SU-DHL-6 (cell line): Measurements from ENCODE around the gene SHISA9.

Source experiments
- H2AFZ ChIP-seq: fragments of 200-600 bp; sonication (generic); 2 replicates; pipeline ENCODE4 v1.6.1; 2014; ENCODE audit warnings: low read depth, mild to moderate bottlenecking, moderate library complexity, mixed read lengths, antibody characterized with exemption, low read length; ENCODE audit not compliant: severe bottlenecking
- H3F3A ChIP-seq: fragments of 200-600 bp; shearing (Covaris generic); 2 replicates; pipeline ENCODE4 v1.6.0; 2016; ENCODE audit warnings: antibody characterized with exemption, mild to moderate bottlenecking; ENCODE audit not compliant: insufficient read depth
- H3K27ac ChIP-seq: fragments of 200-600 bp; sonication (generic); 2 replicates; pipeline ENCODE4 v1.5.1; 2016; ENCODE audit warnings: low read depth, mild to moderate bottlenecking, low read length, moderate library complexity, mixed read lengths
- H3K27me3 ChIP-seq: fragments of 200-600 bp; sonication (generic), shearing (Covaris generic); 2 replicates; pipeline ENCODE4 v1.6.0; 2014; ENCODE audit warnings: mild to moderate bottlenecking, low read length
- H3K36me3 ChIP-seq: fragments of 200-600 bp; sonication (generic); 2 replicates; pipeline ENCODE4 v1.6.1; 2014; ENCODE audit warnings: mild to moderate bottlenecking, low read length, mixed read lengths
- H3K4me2 ChIP-seq: fragments of 300-600, 200-600 bp; shearing (Covaris generic), sonication (generic); 2 replicates; pipeline ENCODE4 v1.6.0; 2014; ENCODE audit warnings: low read length, low read depth, mild to moderate bottlenecking; ENCODE audit not compliant: poor library complexity, severe bottlenecking
- H3K4me3 ChIP-seq: fragments of 200-600 bp; sonication (generic); 2 replicates; pipeline ENCODE4 v1.5.1; 2014; ENCODE audit warnings: antibody characterized with exemption, low read length, mild to moderate bottlenecking, mixed read lengths; ENCODE audit not compliant: insufficient read depth, poor library complexity, severe bottlenecking
- H3K79me2 ChIP-seq: fragments of 200-600 bp; sonication (generic); 2 replicates; pipeline ENCODE4 v1.6.1; 2014; ENCODE audit warnings: mild to moderate bottlenecking, low read length, moderate library complexity; ENCODE audit not compliant: insufficient read depth
- H3K9ac ChIP-seq: fragments of 200-600 bp; sonication (generic); 2 replicates; pipeline ENCODE4 v1.7.0; 2014; ENCODE audit warnings: mild to moderate bottlenecking, low read length
- H3K9me2 ChIP-seq: fragments of 200-600 bp; sonication (generic); replicated peaks from 2 replicates; pipeline ENCODE4 v1.6.1; 2014; ENCODE audit warnings: low read length; ENCODE audit not compliant: insufficient read depth
- H3K9me3 ChIP-seq: fragments of 200-600 bp; sonication (generic); 2 replicates; pipeline ENCODE4 v1.6.1; 2014; ENCODE audit warnings: low read length, mixed read lengths; ENCODE audit not compliant: insufficient read depth
- H4K20me1 ChIP-seq: fragments of 200-600 bp; sonication (generic); 2 replicates; pipeline ENCODE4 v1.6.1; 2014; ENCODE audit warnings: low read depth, mild to moderate bottlenecking, antibody characterized with exemption, low read length, moderate library complexity, mixed read lengths
- CTCF ChIP-seq: fragments of 200-600 bp; sonication (generic); IDR thresholded peaks from one replicate; pipeline ENCODE4 v1.5.1; 2017; ENCODE audit warnings: antibody characterized with exemption, mild to moderate bottlenecking, low read length, moderate library complexity; ENCODE audit not compliant: insufficient read depth, poor library complexity, severe bottlenecking
- EZH2phosphoT487 ChIP-seq: fragments of 200-600 bp; sonication (generic), shearing (Covaris generic); conservative IDR thresholded peaks from 2 replicates; pipeline ENCODE4 v1.6.1; 2018; ENCODE audit warnings: mild to moderate bottlenecking, antibody characterized with exemption, low read length, moderate library complexity, mixed read lengths

The SHISA9 gene

DNA sequence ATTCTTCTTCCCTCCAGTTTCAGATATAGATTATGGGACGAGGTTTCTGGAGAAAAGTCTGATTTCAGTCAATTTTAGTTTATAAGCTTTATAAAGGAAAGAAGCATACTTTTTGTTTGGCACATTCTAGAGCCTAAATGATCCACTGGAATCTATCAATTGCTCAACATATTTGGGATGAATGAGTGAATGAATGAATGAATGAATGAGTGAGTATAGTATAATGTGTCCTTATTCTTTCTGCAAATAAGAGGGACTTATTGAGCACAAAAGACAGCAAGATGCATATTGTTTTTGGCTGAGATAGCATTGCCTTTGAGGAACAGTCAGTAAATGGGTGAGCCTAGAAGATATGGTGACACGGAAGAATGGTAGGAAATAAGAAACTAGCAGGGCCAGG, 245.4 kb downstream of the SHISA9 start:
- no peaks in the 10 kb centered on the region for H3K79me2 ChIP-seq
- H2AFZ ChIP-seq, result no peak overlapping the region
- no peak overlapping the region for H3K4me3 ChIP-seq
- no peaks in the 10 kb centered on the region for H3K36me3 ChIP-seq
- H3K9me3 ChIP-seq, result no peaks in the 10 kb centered on the region
- no peak overlapping the region for H3K9ac ChIP-seq
- H4K20me1 ChIP-seq, result no peaks in the 10 kb centered on the region
- H3K27ac ChIP-seq, result no peak overlapping the region
- no peaks in the 10 kb centered on the region for H3K9me2 ChIP-seq
- no peaks in the 10 kb centered on the region for H3F3A ChIP-seq
- H3K27me3 ChIP-seq, result no peaks in the 10 kb centered on the region
- TF ChIP-seq CTCF (no peak), EZH2phosphoT487 (no peak)
- no peak overlapping the region for H3K4me2 ChIP-seq

- Histone ChIP-seq H4K20me1 (no peaks in the 10 kb centered on the region), H3K27me3 (no peaks in the 10 kb centered on the region), H3K9ac (no peak overlapping the region), H3K36me3 (no peaks in the 10 kb centered on the region), H3F3A (no peaks in the 10 kb centered on the region), H3K79me2 (no peaks in the 10 kb centered on the region), H3K9me2 (no peaks in the 10 kb centered on the region), H3K9me3 (no peaks in the 10 kb centered on the region), H3K4me2 (no peak overlapping the region), H3K4me3 (no peak overlapping the region), H3K27ac (no peak overlapping the region), H2AFZ (no peak overlapping the region)
- TF ChIP-seq CTCF (no peak), EZH2phosphoT487 (no peak)
These were observed 246.9 kb downstream of the SHISA9 start for GRCh38 chr16:13148294-13148693.

GRCh38 chr16:13148836-13149235, 247.4 kb downstream of the SHISA9 start:
- Histone ChIP-seq H3K4me3 (no peak overlapping the region), H3K79me2 (no peaks in the 10 kb centered on the region), H3K27me3 (no peaks in the 10 kb centered on the region), H3K9ac (no peak overlapping the region), H3K27ac (no peak overlapping the region), H3K9me3 (no peaks in the 10 kb centered on the region), H4K20me1 (no peaks in the 10 kb centered on the region), H3F3A (no peaks in the 10 kb centered on the region), H3K36me3 (no peaks in the 10 kb centered on the region), H3K4me2 (no peak overlapping the region), H3K9me2 (no peaks in the 10 kb centered on the region), H2AFZ (no peak overlapping the region)
- no peak for TF ChIP-seq CTCF
- no peak for TF ChIP-seq EZH2phosphoT487
